HCT116 (cell line): ENCODE results near the gene ESAM. TPM values are rescaled to one million over a fixed set of nuclear protein-coding genes. Genes with fewer than 3 reads are reported as not detected.

Experiments used
- ATAC-seq: fragments of 200-7000 bp; cut with Tn5 transposase; 2 replicates; pipeline ENCODE4 v1.9.1; 2020; ENCODE audit warnings: mild to moderate bottlenecking, moderate library complexity
- BruUV-seq: library from RNA; stranded (reverse); fragments of 400-500 nt; replicated peaks from 2 replicates; lab custom pipeline; 2021; lab: Mats Ljungman, UMichigan
- CTCF ChIA-PET: fragments of 300-600 bp; sonication (Branson Sonifier 250); formaldehyde crosslinking; loops from one replicate; lab custom pipeline; 2021; ENCODE audit warnings: antibody characterized with exemption; lab: Charles Lee
- POLR2A ChIA-PET: fragments of 300-600, 350-600 bp; sonication (Branson Sonifier 250); formaldehyde crosslinking; loops from one replicate; lab custom pipeline; 2021; ENCODE audit warnings: antibody characterized with exemption; lab: Charles Lee
- RAD21 ChIA-PET, 2 experiments: fragments of 300-600 bp; sonication (Branson Sonifier 250); formaldehyde crosslinking; loops; one replicate each; lab custom pipeline; 2023; ENCODE audit warnings: low total read pairs in 2 of 2; ENCODE audit not compliant: uncharacterized antibody in 2 of 2, unreplicated experiment in 2 of 2, low non-redundant PET in 1 of 2; lab: Charles Lee
- DNase-seq: peaks from one replicate; pipeline ENCODE4 v3.0.0-alpha.2; 2010; ENCODE audit warnings: low read depth, low spot score
- H2AFZ ChIP-seq: fragments of 200-600 bp; shearing (Covaris generic), sonication (generic); 2 replicates; pipeline ENCODE4 v1.6.1; 2017; ENCODE audit warnings: low read depth, mixed run types, mixed read lengths, antibody characterized with exemption, low read length; ENCODE audit not compliant: poor library complexity, severe bottlenecking
- H3K27ac ChIP-seq: 2 replicates; pipeline ENCODE4 v1.5.1; 2012; ENCODE audit warnings: low read depth, low read length
- H3K27me3 ChIP-seq: fragments of 200-600 bp; sonication (generic); 2 replicates; pipeline ENCODE4 v1.6.1; 2016; ENCODE audit warnings: mixed run types, low read length, mixed read lengths; ENCODE audit not compliant: insufficient read depth
- H3K36me3 ChIP-seq, 2 experiments: fragments of 200-500 bp in 1 of 2; fragments of 200-600 bp in 1 of 2; sonication (Bioruptor generic) in 1 of 2; sonication (generic) in 1 of 2; 2 replicates each; pipeline versions ENCODE4 v1.5.1 to v1.6.1; 2014 to 2016; ENCODE audit warnings: low read length in 2 of 2, inconsistent platforms in 1 of 2, mixed read lengths in 1 of 2, mixed run types in 1 of 2; ENCODE audit not compliant: insufficient read depth in 2 of 2, control insufficient read depth in 1 of 2
- H3K4me1 ChIP-seq, 2 experiments: fragments of 200-600 bp in 1 of 2; sonication (generic) in 1 of 2; 2 replicates each; pipeline versions ENCODE4 v1.5.1 to v1.6.1; 2012 to 2017; ENCODE audit warnings: low read length in 2 of 2, inconsistent platforms in 1 of 2, mild to moderate bottlenecking in 1 of 2, mixed read lengths in 1 of 2, mixed run types in 1 of 2, moderate library complexity in 1 of 2; ENCODE audit not compliant: insufficient read depth in 2 of 2, control insufficient read depth in 1 of 2
- H3K4me2 ChIP-seq: fragments of 200-600 bp; sonication (generic); 2 replicates; pipeline ENCODE4 v1.6.1; 2017; ENCODE audit warnings: mixed run types, low read length, mixed read lengths
- H3K4me3 ChIP-seq, 2 experiments: fragments of 200-600 bp in 1 of 2; sonication (generic) in 1 of 2; replicated peaks in 1 of 2; 2 replicates each; pipeline ENCODE4 v1.5.1; 2011 to 2016; ENCODE audit warnings: low read length in 2 of 2, control low read depth in 1 of 2, low read depth in 1 of 2, mild to moderate bottlenecking in 1 of 2, mixed read lengths in 1 of 2, mixed run types in 1 of 2
- H3K79me2 ChIP-seq: fragments of 200-600 bp; sonication (generic); 2 replicates; pipeline ENCODE4 v1.6.1; 2017; ENCODE audit warnings: mild to moderate bottlenecking, mixed run types, low read length, moderate library complexity, mixed read lengths; ENCODE audit not compliant: insufficient read depth
- H3K9ac ChIP-seq: fragments of 200-600 bp; sonication (generic); 2 replicates; pipeline ENCODE4 v1.6.1; 2016; ENCODE audit warnings: low read length, mixed read lengths
- H3K9me2 ChIP-seq: fragments of 200-600 bp; sonication (generic), shearing (Covaris generic); 2 replicates; pipeline ENCODE4 v1.6.1; 2017; ENCODE audit warnings: mixed run types, mild to moderate bottlenecking, moderate library complexity; ENCODE audit not compliant: insufficient read depth
- H3K9me3 ChIP-seq, 2 experiments: fragments of 200-500 bp in 1 of 2; fragments of 200-600 bp in 1 of 2; sonication (Bioruptor generic) in 1 of 2; sonication (generic) in 1 of 2; 2 replicates each; pipeline ENCODE4 v1.6.1; 2014 to 2017; ENCODE audit warnings: low read length in 2 of 2, mixed read lengths in 2 of 2, inconsistent platforms in 1 of 2, low read depth in 1 of 2, mild to moderate bottlenecking in 1 of 2, mixed run types in 1 of 2, moderate library complexity in 1 of 2; ENCODE audit not compliant: control insufficient read depth in 1 of 2, insufficient read depth in 1 of 2
- H4K20me1 ChIP-seq: fragments of 200-600 bp; sonication (generic), shearing (Covaris generic); 2 replicates; pipeline ENCODE4 v1.6.1; 2017; ENCODE audit warnings: mixed run types, mild to moderate bottlenecking, moderate library complexity; ENCODE audit not compliant: insufficient read depth
- CBX3 ChIP-seq: IDR thresholded peaks from 2 replicates; pipeline ENCODE4 v1.6.1; 2012; ENCODE audit warnings: low read depth
- CEBPB ChIP-seq: IDR thresholded peaks from 2 replicates; pipeline ENCODE4 v1.6.1; 2012; ENCODE audit warnings: low read depth
- EGR1 ChIP-seq: IDR thresholded peaks from 2 replicates; pipeline ENCODE4 v1.6.1; 2012; ENCODE audit warnings: low read depth
- ELF1 ChIP-seq: IDR thresholded peaks from 2 replicates; pipeline ENCODE4 v1.6.1; 2012; ENCODE audit warnings: low read depth, borderline replicate concordance
- EZH2phosphoT487 ChIP-seq: fragments of 200-600 bp; IDR thresholded peaks from 2 replicates; pipeline ENCODE4 v1.6.1; 2018; ENCODE audit warnings: antibody characterized with exemption, borderline replicate concordance
- FOSL1 ChIP-seq: IDR thresholded peaks from 2 replicates; pipeline ENCODE4 v1.6.1; 2012; ENCODE audit warnings: low read depth
- JUND ChIP-seq: IDR thresholded peaks from 2 replicates; pipeline ENCODE4 v1.6.1; 2012
- POLR2A ChIP-seq: IDR thresholded peaks from 2 replicates; pipeline ENCODE4 v1.7.0; 2011; ENCODE audit warnings: borderline replicate concordance; ENCODE audit not compliant: insufficient read depth, insufficient read length; ENCODE audit errors: extremely low read depth
- POLR2AphosphoS5 ChIP-seq: IDR thresholded peaks from 2 replicates; pipeline ENCODE4 v1.6.1; 2011; ENCODE audit warnings: mild to moderate bottlenecking, low read depth, low read length, moderate library complexity
- SIN3A ChIP-seq: IDR thresholded peaks from 2 replicates; pipeline ENCODE4 v1.6.1; 2012; ENCODE audit warnings: low read depth
- SRF ChIP-seq: IDR thresholded peaks from 2 replicates; pipeline ENCODE4 v1.6.1; 2012; ENCODE audit warnings: low read depth
- TCF7L2 ChIP-seq: IDR thresholded peaks from 2 replicates; pipeline ENCODE4 v1.7.0; 2011; ENCODE audit warnings: borderline replicate concordance, inconsistent platforms; ENCODE audit not compliant: insufficient read depth, insufficient read length; ENCODE audit errors: extremely low read depth
- YY1 ChIP-seq: IDR thresholded peaks from 2 replicates; pipeline ENCODE4 v1.6.1; 2011; ENCODE audit warnings: low read length, low read depth, moderate library complexity, mild to moderate bottlenecking; ENCODE audit not compliant: insufficient replicate concordance; ENCODE audit errors: extremely low read depth
- ZFX ChIP-seq: fragments of 450-650 bp; IDR thresholded peaks from 2 replicates; pipeline ENCODE4 v1.6.1; 2017
- ZNF274 ChIP-seq: fragments of 200-500 bp; sonication (Bioruptor generic); IDR thresholded peaks from 2 replicates; pipeline ENCODE4 v1.6.1; 2014; ENCODE audit warnings: mild to moderate bottlenecking, low read depth, low read length, inconsistent platforms
- intact Hi-C: fragments of 100-400 bp; cut with micrococcal nuclease; formaldehyde crosslinking; loops from 2 replicates; pipeline ENCODE4 v1.10.0; 2022
- total RNA-seq: library from RNA; stranded (reverse); gene quantifications from one replicate; pipeline ENCODE4 v1.2.1, GENCODE V29; 2021; ENCODE audit not compliant: unreplicated experiment
- TF ChIP-seq, protein P1 (sequence below): IDR thresholded peaks from 2 replicates; pipeline ENCODE4 v1.6.1; 2011; ENCODE audit warnings: mild to moderate bottlenecking, low read length, moderate library complexity; ENCODE audit not compliant: insufficient replicate concordance; ENCODE audit errors: extremely low read depth
- TF ChIP-seq, protein P2 (sequence below): IDR thresholded peaks from 2 replicates; pipeline ENCODE4 v1.6.1; 2012
- TF ChIP-seq, protein P3 (sequence below): IDR thresholded peaks from 2 replicates; pipeline ENCODE4 v1.6.1; 2012
- TF ChIP-seq, protein P4 (sequence below), 3 experiments: fragments of 200-600 bp in 1 of 3; sonication (generic) in 1 of 3; IDR thresholded peaks in 2 of 3; conservative IDR thresholded peaks in 1 of 3; 2 replicates each; pipeline ENCODE4 v1.5.1; 2012 to 2017; ENCODE audit warnings: low read depth in 2 of 3, low read length in 2 of 3, antibody characterized with exemption in 1 of 3, borderline replicate concordance in 1 of 3, control low read depth in 1 of 3, mild to moderate bottlenecking in 1 of 3, mixed read lengths in 1 of 3, mixed run types in 1 of 3, moderate library complexity in 1 of 3; ENCODE audit not compliant: insufficient read depth in 1 of 3
- TF ChIP-seq, protein P5 (sequence below): IDR thresholded peaks from 2 replicates; pipeline ENCODE4 v1.6.1; 2012; ENCODE audit warnings: low read depth

ESAM gene
- total RNA-seq, 1 experiment from 2014 or later, result 6.1 TPM

DNA sequence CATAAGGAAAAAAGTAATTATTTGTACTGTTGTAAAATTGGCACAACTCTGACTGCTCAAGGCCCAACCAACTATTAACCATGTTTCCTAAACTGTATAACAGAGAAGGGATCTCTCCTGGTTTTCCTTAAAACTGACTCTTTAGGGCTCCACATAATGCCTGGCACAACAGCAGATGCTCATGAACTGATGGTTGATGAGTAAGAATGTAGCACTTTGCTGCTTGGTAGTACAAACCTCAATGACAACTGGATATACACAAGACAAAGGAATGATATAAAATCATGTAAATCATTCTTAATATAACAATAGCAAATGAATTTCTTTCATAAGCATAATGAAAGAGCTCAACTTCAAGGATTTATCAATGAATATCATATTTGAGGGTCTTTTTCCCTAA, 26.4 kb upstream of the ESAM start:
- Histone ChIP-seq H3K9ac (no peak overlapping the region), H3K27me3 (no peaks in the 10 kb centered on the region), H3K9me2 (no peaks in the 10 kb centered on the region), H3K27ac (no peak overlapping the region), H3K9me3 (no peaks in the 10 kb centered on the region), H3K36me3 (no peaks in the 10 kb centered on the region), H2AFZ (no peak overlapping the region), H3K4me1 (peaks cover 0 to 5% of the 10 kb centered on the region in 2 experiments; a peak in 2 of 4 replicates), H4K20me1 (0 out of 2 replicates have a peak, but pooled peaks cover 18% of the 10 kb centered on the region), H3K79me2 (peaks cover 69% of the 10 kb centered on the region), H3K4me3 (no peak overlapping the region), H3K4me2 (no peak overlapping the region)
- ChIA-PET CTCF (interaction anchor here (0.8 kb wide), 1 partner anchor 10 kb away, joined by 4 read pairs; no protein-coding TSS in a partner anchor), RAD21 (no interaction called here), POLR2A (no interaction called here)
- ATAC-seq (no peak), DNase-seq (no peak)
- TF ChIP-seq POLR2A (no peak), SIN3A (no peak), ELF1 (no peak), CBX3 (no peak), EZH2phosphoT487 (no peak), TCF7L2 (no peak), POLR2AphosphoS5 (no peak), SRF (no peak), EGR1 (no peak), CEBPB (no peak), FOSL1 (no peak), YY1 (no peak), ZFX (no peak), ZNF274 (no peak), JUND (no peak)
- TF ChIP-seq, protein P1, sequence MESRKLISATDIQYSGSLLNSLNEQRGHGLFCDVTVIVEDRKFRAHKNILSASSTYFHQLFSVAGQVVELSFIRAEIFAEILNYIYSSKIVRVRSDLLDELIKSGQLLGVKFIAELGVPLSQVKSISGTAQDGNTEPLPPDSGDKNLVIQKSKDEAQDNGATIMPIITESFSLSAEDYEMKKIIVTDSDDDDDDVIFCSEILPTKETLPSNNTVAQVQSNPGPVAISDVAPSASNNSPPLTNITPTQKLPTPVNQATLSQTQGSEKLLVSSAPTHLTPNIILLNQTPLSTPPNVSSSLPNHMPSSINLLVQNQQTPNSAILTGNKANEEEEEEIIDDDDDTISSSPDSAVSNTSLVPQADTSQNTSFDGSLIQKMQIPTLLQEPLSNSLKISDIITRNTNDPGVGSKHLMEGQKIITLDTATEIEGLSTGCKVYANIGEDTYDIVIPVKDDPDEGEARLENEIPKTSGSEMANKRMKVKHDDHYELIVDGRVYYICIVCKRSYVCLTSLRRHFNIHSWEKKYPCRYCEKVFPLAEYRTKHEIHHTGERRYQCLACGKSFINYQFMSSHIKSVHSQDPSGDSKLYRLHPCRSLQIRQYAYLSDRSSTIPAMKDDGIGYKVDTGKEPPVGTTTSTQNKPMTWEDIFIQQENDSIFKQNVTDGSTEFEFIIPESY, result no peak
- TF ChIP-seq, protein P2, sequence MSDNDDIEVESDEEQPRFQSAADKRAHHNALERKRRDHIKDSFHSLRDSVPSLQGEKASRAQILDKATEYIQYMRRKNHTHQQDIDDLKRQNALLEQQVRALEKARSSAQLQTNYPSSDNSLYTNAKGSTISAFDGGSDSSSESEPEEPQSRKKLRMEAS, result no peak
- TF ChIP-seq, protein P3, sequence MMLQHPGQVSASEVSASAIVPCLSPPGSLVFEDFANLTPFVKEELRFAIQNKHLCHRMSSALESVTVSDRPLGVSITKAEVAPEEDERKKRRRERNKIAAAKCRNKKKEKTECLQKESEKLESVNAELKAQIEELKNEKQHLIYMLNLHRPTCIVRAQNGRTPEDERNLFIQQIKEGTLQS, result no peak
- TF ChIP-seq, protein P4, sequence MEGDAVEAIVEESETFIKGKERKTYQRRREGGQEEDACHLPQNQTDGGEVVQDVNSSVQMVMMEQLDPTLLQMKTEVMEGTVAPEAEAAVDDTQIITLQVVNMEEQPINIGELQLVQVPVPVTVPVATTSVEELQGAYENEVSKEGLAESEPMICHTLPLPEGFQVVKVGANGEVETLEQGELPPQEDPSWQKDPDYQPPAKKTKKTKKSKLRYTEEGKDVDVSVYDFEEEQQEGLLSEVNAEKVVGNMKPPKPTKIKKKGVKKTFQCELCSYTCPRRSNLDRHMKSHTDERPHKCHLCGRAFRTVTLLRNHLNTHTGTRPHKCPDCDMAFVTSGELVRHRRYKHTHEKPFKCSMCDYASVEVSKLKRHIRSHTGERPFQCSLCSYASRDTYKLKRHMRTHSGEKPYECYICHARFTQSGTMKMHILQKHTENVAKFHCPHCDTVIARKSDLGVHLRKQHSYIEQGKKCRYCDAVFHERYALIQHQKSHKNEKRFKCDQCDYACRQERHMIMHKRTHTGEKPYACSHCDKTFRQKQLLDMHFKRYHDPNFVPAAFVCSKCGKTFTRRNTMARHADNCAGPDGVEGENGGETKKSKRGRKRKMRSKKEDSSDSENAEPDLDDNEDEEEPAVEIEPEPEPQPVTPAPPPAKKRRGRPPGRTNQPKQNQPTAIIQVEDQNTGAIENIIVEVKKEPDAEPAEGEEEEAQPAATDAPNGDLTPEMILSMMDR (IDR thresholded peaks at IDR 0.05 in 2 of 3, conservative IDR thresholded peaks at IDR 0.05 in 1 of 3; ENCODE audit: borderline replicate concordance in 1 of 3, insufficient read depth in 1 of 3, low read depth in 2 of 3, low read length in 2 of 3), result no peak
- TF ChIP-seq, protein P5, sequence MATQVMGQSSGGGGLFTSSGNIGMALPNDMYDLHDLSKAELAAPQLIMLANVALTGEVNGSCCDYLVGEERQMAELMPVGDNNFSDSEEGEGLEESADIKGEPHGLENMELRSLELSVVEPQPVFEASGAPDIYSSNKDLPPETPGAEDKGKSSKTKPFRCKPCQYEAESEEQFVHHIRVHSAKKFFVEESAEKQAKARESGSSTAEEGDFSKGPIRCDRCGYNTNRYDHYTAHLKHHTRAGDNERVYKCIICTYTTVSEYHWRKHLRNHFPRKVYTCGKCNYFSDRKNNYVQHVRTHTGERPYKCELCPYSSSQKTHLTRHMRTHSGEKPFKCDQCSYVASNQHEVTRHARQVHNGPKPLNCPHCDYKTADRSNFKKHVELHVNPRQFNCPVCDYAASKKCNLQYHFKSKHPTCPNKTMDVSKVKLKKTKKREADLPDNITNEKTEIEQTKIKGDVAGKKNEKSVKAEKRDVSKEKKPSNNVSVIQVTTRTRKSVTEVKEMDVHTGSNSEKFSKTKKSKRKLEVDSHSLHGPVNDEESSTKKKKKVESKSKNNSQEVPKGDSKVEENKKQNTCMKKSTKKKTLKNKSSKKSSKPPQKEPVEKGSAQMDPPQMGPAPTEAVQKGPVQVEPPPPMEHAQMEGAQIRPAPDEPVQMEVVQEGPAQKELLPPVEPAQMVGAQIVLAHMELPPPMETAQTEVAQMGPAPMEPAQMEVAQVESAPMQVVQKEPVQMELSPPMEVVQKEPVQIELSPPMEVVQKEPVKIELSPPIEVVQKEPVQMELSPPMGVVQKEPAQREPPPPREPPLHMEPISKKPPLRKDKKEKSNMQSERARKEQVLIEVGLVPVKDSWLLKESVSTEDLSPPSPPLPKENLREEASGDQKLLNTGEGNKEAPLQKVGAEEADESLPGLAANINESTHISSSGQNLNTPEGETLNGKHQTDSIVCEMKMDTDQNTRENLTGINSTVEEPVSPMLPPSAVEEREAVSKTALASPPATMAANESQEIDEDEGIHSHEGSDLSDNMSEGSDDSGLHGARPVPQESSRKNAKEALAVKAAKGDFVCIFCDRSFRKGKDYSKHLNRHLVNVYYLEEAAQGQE, result no peak
- no TSS peak for BruUV-seq
- intact Hi-C loops, result no loop called here
